Measurements from ENCODE around the gene TRPT1. TPM values are rescaled to one million over a fixed set of nuclear protein-coding genes. Genes with fewer than 3 reads are reported as not detected.
"Not testable (repeated sequence)": the region's sequence is repeated elsewhere in the genome, so short reads cannot be mapped to it uniquely, and the experiment has no call there.

The TRPT1 gene
- total RNA-seq, 2 experiments from 2014 or later = 20.0 to 26.5 TPM

DNA sequence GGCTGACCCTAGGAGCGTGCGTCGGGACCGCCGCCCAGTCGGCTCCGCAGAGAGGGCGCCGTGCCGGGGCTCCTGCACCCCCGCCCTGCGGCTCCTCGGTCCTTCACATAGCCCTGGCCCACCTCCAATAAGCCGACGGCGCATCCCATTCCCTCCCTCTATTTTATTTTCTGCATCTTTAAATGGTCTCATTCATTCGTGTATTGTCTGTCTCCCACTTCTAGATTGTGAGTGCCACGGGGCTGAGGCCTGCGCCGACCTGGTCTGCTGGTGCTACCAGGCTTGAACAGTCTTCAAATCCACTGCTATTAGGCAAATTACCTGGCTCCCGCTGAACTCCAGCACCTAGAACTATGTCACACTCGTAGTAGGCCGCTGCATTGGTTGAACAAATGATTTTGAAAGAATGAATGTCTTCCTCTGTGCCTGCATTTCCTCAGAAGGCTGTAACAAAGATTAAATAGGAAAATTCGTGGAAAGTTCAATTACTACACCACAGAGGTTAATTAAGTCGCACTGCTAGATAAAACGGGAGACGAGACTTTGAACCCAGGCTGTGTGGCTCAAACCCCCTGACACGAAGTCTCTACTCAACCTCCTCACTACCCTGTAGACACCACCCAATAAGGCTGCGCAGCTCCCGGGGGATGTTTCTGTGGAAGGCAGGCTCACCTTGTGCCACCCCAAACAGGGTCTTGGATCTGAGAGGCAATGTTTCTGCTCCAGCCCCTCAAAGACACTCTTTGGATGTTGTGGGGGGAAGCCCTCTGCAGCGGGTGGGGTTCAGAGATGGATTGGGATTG is 21.9 kb upstream of the TRPT1 start:
- Mint-ChIP-seq H3K36me3 (ENCODE audit: low read depth) (peaks cover 9% of the 10 kb centered on the region), H3K4me1 (peaks cover 42% of the 10 kb centered on the region), H3K27ac (peak overlapping the region; percentile 46), H3K4me3 (peak overlapping the region; percentile 68), H3K27me3 (no peaks in the 10 kb centered on the region), H3K9me3 (no peaks in the 10 kb centered on the region)
- POLR2A ChIA-PET = no interaction called here
- CTCF ChIA-PET = interaction anchor here (1.4 to 11.3 kb wide), 5 partner anchors 19 to 54 kb away, joined by 4 to 162 read pairs (median 13); partner anchors contain the start of genes CATSPERZ and FERMT3
- DNase-seq = no peak

DNA sequence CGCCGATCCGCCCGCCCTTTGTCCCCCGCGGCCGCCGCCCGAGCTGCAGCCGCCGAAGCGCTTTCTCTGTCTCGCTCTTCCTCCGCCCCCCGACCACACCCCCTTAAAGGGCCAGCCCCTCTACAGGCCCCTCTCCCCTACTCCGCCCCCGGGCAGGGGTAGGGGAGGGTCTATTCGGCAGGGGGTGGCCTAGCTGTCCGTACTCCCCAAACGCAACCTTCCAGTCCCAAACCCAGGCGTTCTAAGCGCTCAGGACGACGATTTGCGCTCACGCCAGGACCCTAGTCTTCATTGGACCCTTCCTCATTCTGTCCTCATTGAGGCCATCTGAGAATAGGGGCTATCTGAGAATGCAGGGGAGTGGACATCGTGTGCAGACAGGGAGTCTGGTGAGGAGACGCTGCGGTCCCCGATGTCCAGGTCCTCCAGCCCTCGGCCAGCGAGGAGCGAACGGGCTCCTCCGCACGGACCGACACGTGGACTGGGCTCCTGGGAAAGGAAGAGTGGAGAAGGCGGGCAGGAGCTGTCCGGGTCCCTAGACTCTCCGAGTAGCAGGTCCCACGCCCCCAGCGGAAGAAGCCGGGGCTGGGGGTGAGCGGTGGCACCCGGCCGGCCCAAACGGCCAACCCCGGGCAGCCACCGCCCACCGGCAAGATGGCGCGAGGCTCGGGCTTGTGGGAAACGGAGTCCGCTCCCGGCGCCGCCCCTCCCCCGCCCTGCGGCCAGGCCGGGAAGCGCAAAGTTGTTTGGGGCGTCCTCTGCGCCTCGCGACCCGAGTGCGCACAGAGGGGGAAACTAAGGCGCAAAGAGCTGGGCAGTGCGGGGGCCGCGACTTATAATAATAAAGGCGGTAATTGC is 21.1 kb upstream of the TRPT1 start, which contains the start of gene PPP1R14B:
Gene PPP1R14B, minus strand, starts transcription at position 73 of the 858 bp plus-strand sequence. CDS start 270 bp downstream, outside the sequence.
- peaks cover 48% of the 10 kb centered on the region for H3K4me1 Mint-ChIP-seq
- no peaks in the 10 kb centered on the region for H3K27me3 Mint-ChIP-seq
- ChIA-PET POLR2A (no interaction called here), CTCF (interaction anchor here (0.6 to 11.3 kb wide), 7 partner anchors 9 to 1453 kb away, joined by 3 to 162 read pairs (median 4); partner anchors contain the start of gene CATSPERZ)
- H3K36me3 Mint-ChIP-seq (ENCODE audit: low read depth) = peaks cover 9% of the 10 kb centered on the region
- peak within 1 kb of the TSS; percentile 81 for H3K4me3 Mint-ChIP-seq
- H3K9me3 Mint-ChIP-seq = no peaks in the 10 kb centered on the region
- DNase-seq = peak; percentile 82
- peak within 1 kb of the TSS; percentile 87 for H3K27ac Mint-ChIP-seq

GRCh38 chr11:64246621-64246870 is 20.6 kb upstream of the TRPT1 start:
- peaks cover 44% of the 10 kb centered on the region for H3K4me1 Mint-ChIP-seq
- POLR2A ChIA-PET; H3K27me3 Mint-ChIP-seq; H3K27ac Mint-ChIP-seq; DNase-seq; H3K36me3 Mint-ChIP-seq (ENCODE audit: low read depth); H3K9me3 Mint-ChIP-seq: not testable (repeated sequence)
- CTCF ChIA-PET = interaction anchor here (0.6 to 11.3 kb wide), 8 partner anchors 8 to 1452 kb away, joined by 3 to 162 read pairs (median 4); partner anchors contain the start of gene CATSPERZ
- peak overlapping the region; percentile 79 for H3K4me3 Mint-ChIP-seq

DNA sequence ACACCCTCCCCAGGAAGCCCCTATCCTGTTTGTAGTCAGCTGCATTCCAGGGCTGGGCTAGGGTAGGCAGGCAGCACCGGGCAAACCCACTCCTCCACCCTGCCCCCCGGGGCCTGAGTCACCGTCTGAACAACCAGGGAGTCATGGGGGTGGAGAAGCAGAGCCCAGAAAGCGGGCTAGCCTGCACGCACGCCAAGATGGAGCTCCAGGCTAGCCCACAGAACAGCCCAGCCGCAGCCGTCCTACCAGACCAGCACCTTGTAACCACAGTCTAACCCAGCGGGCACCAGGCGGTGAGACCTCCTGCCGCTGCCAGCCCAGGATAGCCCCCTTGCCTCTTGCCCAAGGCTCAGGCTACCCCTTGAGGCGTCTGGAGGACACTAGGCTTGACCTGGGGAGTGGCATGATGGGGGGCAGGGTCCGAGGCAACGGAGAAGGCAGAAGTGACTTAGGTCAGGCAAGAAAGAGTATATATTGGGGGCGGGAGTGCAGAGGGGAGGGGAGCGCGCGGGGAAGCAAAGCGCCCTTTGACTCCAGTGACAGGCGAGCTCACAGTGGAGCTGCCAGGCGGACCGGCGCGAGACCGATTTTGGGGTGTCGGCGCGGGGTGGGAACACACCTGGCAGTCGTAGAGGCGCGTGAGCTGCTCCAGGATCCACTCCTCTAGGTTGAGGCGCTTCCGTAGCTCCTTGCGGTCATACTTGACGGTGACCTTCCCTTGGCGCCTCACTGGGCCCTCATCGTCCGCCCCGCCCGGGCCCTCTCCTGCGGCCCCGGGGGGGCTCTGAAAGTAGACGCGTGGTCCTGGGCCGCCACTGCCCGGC is 20.0 kb upstream of the TRPT1 start:
- peak; percentile 57 for DNase-seq
- ChIA-PET CTCF (interaction anchor here (0.6 to 11.3 kb wide), 11 partner anchors 8 to 499 kb away, joined by 3 to 162 read pairs (median 4); partner anchors contain the start of gene CATSPERZ), POLR2A (interaction anchor here (0.6 to 1.4 kb wide), 2 partner anchors 17 to 23 kb away, joined by 3 to 4 read pairs; no protein-coding TSS in a partner anchor)
- Mint-ChIP-seq H3K4me1 (peaks cover 44% of the 10 kb centered on the region), H3K9me3 (no peaks in the 10 kb centered on the region), H3K36me3 (ENCODE audit: low read depth) (peaks cover 9% of the 10 kb centered on the region), H3K27ac (peak overlapping the region; percentile 87), H3K27me3 (no peaks in the 10 kb centered on the region), H3K4me3 (peak overlapping the region; percentile 81)

DNA sequence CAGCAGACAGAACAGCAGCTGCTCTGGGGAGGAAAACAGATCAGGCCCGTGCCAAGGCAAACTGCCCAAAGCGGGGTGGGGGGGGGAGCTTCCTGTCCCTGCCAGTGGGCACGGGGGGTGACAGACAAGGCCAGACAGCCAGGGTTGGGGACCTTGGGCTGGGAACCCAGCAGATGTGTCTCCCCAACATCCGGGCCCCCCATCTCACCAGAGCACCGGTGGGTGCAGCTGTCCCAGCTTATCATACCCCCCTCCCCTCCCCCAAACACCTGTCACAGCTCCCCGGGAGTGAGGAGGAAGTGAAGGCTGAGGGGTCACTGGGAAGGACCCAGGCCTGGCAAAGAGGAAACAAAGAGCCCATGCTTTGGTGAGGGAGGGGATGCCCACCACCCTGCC is 19.4 kb upstream of the TRPT1 start:
- H3K36me3 Mint-ChIP-seq (ENCODE audit: low read depth) = peaks cover 9% of the 10 kb centered on the region
- peak overlapping the region; percentile 81 for H3K4me3 Mint-ChIP-seq
- CTCF ChIA-PET = interaction anchor here (0.8 to 11.3 kb wide), 9 partner anchors 9 to 500 kb away, joined by 3 to 162 read pairs (median 4); partner anchors contain the start of gene CATSPERZ
- H3K4me1 Mint-ChIP-seq = peaks cover 47% of the 10 kb centered on the region
- POLR2A ChIA-PET = interaction anchor here (1.4 kb wide), 1 partner anchor 24 kb away, joined by 4 read pairs; no protein-coding TSS in a partner anchor
- no peaks in the 10 kb centered on the region for H3K9me3 Mint-ChIP-seq
- H3K27me3 Mint-ChIP-seq = no peaks in the 10 kb centered on the region
- H3K27ac Mint-ChIP-seq = peak overlapping the region; percentile 87
- peak; percentile 33 for DNase-seq

DNA sequence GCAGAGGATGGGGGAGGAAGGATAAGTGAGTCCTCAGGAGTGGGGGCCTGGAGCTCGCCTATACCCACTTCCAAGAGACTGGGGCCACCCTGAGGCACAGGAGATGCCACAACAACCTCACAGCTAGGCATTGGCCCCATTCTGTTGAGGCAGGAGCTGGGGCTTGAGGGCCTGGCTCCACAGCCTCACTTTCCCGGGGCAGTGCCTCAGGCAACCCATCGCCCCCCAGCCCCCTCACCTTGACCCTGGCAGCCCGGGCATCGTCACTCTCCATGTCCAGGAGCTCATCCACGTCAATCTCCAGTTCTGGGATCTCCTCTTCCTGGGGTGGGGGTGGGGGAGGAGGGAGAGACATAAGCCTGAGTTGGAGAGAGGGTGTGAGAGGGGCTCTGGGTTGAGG is 19.0 kb upstream of the TRPT1 start:
- no peak for DNase-seq
- ChIA-PET CTCF (interaction anchor here (0.8 to 11.3 kb wide), 7 partner anchors 9 to 58 kb away, joined by 3 to 162 read pairs (median 4); partner anchors contain the start of gene CATSPERZ), POLR2A (interaction anchor here (1.4 kb wide), 1 partner anchor 24 kb away, joined by 4 read pairs; no protein-coding TSS in a partner anchor)
- no peaks in the 10 kb centered on the region for H3K9me3 Mint-ChIP-seq
- peaks cover 50% of the 10 kb centered on the region for H3K4me1 Mint-ChIP-seq
- H3K4me3 Mint-ChIP-seq = peak overlapping the region; percentile 81
- H3K27ac Mint-ChIP-seq = peak overlapping the region; percentile 87
- H3K36me3 Mint-ChIP-seq (ENCODE audit: low read depth) = peaks cover 11% of the 10 kb centered on the region
- no peaks in the 10 kb centered on the region for H3K27me3 Mint-ChIP-seq

GRCh38 chr11:64244107-64244506 is 18.1 kb upstream of the TRPT1 start:
- no peak overlapping the region for H3K27ac Mint-ChIP-seq

GRCh38 chr11:64243236-64243854 is 17.4 kb upstream of the TRPT1 start:
- CTCF ChIA-PET = interaction anchor here (0.8 to 11.3 kb wide), 9 partner anchors 8 to 59 kb away, joined by 3 to 162 read pairs (median 5); partner anchors contain the start of genes CATSPERZ and PLCB3
- H3K36me3 Mint-ChIP-seq (ENCODE audit: low read depth) = peaks cover 11% of the 10 kb centered on the region
- POLR2A ChIA-PET = no interaction called here
- H3K27ac Mint-ChIP-seq = peak overlapping the region; percentile 60
- no peaks in the 10 kb centered on the region for H3K9me3 Mint-ChIP-seq
- DNase-seq = no peak
- H3K27me3 Mint-ChIP-seq = no peaks in the 10 kb centered on the region
- H3K4me3 Mint-ChIP-seq = peak overlapping the region; percentile 88
- peaks cover 54% of the 10 kb centered on the region for H3K4me1 Mint-ChIP-seq

More at GRCh38 chr11:64244107-64244506, 18.1 kb upstream of the TRPT1 start:
- H3K9me3 Mint-ChIP-seq = no peaks in the 10 kb centered on the region
- H3K4me1 Mint-ChIP-seq = peaks cover 53% of the 10 kb centered on the region
- ChIA-PET POLR2A (interaction anchor here (0.6 kb wide), 1 partner anchor 1403 kb away, joined by 4 read pairs; no protein-coding TSS in a partner anchor), CTCF (interaction anchor here (0.9 to 11.3 kb wide), 10 partner anchors 8 to 116 kb away, joined by 3 to 162 read pairs (median 4); partner anchors contain the start of genes CATSPERZ and PLCB3)
- no peak for DNase-seq
- peak overlapping the region; percentile 88 for H3K4me3 Mint-ChIP-seq
- peaks cover 11% of the 10 kb centered on the region for H3K36me3 Mint-ChIP-seq (ENCODE audit: low read depth)
- no peaks in the 10 kb centered on the region for H3K27me3 Mint-ChIP-seq

DNA sequence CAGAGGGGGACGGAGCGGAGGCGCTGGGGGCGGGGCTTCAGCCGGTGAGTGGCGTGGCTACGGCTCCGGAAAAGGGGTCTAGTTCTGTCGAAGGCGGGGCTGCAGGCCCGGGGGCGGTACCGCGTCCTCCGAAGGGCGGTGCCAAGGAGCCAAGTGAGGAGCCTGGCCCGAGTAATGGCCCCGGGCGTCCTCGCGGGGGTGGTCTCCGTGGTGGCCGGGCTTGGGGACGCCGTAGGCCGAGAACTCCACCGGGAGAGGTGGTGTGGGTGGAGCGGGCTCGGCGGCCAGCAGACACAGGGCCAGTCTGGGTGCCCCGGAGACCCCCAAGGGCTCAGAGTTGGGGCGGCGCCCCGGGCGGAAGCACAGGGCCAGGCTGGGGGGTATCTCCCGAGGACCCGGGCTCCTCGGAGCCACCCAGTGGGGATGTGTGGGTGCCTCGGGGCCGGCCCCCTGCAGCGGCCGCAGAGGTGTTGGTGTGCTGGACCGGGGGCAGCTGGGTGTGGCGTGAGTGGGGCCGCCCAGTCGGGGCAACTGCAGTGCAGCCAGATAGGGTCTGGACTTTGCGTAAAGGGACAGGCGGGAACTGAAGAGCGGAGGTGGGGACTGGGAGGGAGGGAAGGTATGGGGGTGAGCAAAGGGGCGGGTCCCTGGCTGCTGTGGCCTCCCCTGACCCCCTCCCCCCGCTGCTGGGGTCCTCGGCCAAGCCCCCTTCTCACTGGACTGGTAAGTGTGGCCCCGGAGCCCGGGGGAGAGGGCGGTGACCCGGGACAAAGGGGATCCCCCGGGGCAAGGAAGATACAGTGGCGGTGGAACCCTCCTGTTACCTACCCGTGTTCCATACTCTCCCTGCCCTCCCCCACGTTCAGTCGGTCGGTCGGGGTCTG is 15.7 kb upstream of the TRPT1 start:
- Mint-ChIP-seq H3K9me3 (no peaks in the 10 kb centered on the region), H3K36me3 (ENCODE audit: low read depth) (peaks cover 20% of the 10 kb centered on the region), H3K27ac (peak overlapping the region; percentile 96), H3K4me3 (peak overlapping the region; percentile 88), H3K27me3 (no peaks in the 10 kb centered on the region), H3K4me1 (peaks cover 54% of the 10 kb centered on the region)
- no peak for DNase-seq
- POLR2A ChIA-PET = interaction anchor here (0.5 to 0.7 kb wide), 2 partner anchors 9 to 15 kb away, joined by 3 read pairs; no protein-coding TSS in a partner anchor
- CTCF ChIA-PET = interaction anchor here (0.7 to 11.3 kb wide), 10 partner anchors 9 to 76 kb away, joined by 3 to 162 read pairs (median 6); partner anchors contain the start of genes CATSPERZ, PLCB3, PRDX5 and TRMT112

GRCh38 chr11:64241241-64241490 is 15.2 kb upstream of the TRPT1 start:
- Mint-ChIP-seq H3K9me3 (no peaks in the 10 kb centered on the region), H3K4me3 (peak overlapping the region; percentile 88), H3K27me3 (no peaks in the 10 kb centered on the region), H3K4me1 (peaks cover 54% of the 10 kb centered on the region), H3K27ac (peak overlapping the region; percentile 96), H3K36me3 (ENCODE audit: low read depth) (peaks cover 20% of the 10 kb centered on the region)
- POLR2A ChIA-PET = interaction anchor here (0.5 to 0.7 kb wide), 2 partner anchors 8 to 15 kb away, joined by 3 read pairs; no protein-coding TSS in a partner anchor
- peak; percentile 99 for DNase-seq
- CTCF ChIA-PET = interaction anchor here (0.7 to 1.1 kb wide), 7 partner anchors 10 to 76 kb away, joined by 3 to 20 read pairs (median 4); partner anchors contain the start of genes PLCB3, PRDX5 and TRMT112
